GM21576 (cell line): ENCODE measurements around the gene DDAH1.

Experiments
- ATAC-seq: cut with Tn5 transposase; IDR thresholded peaks from one replicate; pipeline ENCODE4 v1.9.1; 2021; ENCODE audit warnings: mild to moderate bottlenecking, moderate library complexity; ENCODE audit not compliant: unreplicated experiment

DDAH1 gene

GRCh38 chr1:85278853-85279314, 186.1 kb downstream of the DDAH1 start:
- ATAC-seq, result peak; percentile 18

DNA sequence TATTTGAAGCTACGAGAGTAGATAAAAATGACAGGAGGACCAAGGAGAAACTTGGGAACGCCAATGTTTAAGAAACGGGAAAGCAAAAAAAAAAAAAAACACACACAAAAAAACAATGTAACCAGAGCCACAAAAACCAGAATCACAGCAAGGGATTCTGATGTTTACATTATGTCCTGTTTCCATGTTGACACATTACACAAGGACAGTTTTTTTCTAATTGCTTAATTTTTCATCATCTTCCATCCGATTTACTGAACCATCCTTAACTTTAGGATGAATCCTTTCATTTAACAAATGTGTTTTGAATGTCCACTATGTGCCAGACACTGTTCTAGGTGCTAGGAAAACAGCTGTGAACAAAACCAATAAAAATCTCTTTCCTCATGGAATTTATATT, 187.2 kb downstream of the DDAH1 start:
- no peak for ATAC-seq

DNA sequence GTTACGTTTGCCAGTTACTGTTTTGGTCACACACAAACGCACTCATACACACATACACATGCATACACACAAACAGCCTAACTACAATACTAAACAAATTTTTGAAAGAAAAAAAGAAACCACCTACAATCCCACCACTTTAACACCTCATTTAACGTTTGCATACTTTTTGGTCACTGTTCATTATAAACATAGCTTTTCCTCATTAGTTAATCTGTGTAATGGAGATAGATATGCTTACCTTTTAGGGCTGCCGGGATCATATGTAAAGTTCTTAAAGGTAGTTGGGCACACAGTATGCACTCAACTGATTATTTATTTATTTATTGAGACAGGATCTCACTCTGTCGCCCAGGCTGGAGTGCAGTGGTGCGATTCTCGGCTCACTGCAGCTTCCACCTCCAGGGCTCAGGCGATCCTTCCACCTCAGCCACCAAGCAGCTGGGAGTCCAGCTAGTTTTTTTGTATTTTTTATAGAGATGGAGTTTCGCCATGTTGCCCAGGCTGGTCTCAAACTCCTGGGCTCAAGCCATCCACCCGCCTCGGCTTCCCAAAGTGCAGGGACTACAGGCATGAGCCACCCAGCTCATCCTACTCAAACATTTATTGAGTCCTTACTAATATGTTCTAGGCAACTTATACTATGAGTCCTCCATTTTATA, 187.8 kb downstream of the DDAH1 start:
- no peak for ATAC-seq

- peak; percentile 95 for ATAC-seq
These were observed 188.6 kb downstream of the DDAH1 start, which contains the start of gene BCL10 for GRCh38 chr1:85276215-85276977. BCL10 (minus strand) TSS chr1:85276632; CDS start chr1:85276352, 280 bp downstream.

GRCh38 chr1:85275701-85276214, 189.2 kb downstream of the DDAH1 start:
- no peak for ATAC-seq

- ATAC-seq, result no peak
These were observed 189.9 kb downstream of the DDAH1 start for GRCh38 chr1:85274969-85275453.

DNA sequence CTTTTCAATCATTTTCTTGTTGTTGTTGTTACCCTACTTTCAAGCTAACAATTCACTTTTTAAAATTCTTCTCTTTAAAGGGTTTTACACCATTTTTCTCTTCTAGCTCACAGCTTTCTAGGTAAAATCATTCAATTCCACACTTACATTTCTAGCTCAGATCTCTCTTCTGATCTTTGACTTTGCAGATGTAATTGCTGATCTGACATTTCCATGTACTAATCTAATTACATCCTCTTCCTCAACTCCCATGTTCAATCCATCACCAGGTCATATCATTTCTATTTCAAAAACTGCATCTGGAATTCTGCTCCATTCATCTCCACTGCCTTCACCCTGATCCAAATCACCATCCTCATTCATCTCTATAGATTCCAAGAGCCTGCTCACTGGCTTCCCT, 191.6 kb downstream of the DDAH1 start:
- no peak for ATAC-seq

GRCh38 chr1:85268801-85269585, 196.0 kb downstream of the DDAH1 start:
- ATAC-seq, result no peak
